Heart right ventricle (tissue), 16 donors: ENCODE data around the gene PKHD1. TPM values are rescaled to one million over a fixed set of nuclear protein-coding genes. Genes with fewer than 3 reads are reported as not detected.

Experiments
- ATAC-seq, 8 donors: fragments of 200-7000 bp; cut with Tn5 transposase; one replicate each; pipeline ENCODE4 v1.9.1; 2020; ENCODE audit warnings: mild to moderate bottlenecking in 8 of 8, moderate library complexity in 8 of 8, moderate number of reproducible peaks in 1 of 8
- DNase-seq, 2 donors: peaks; one replicate each; pipeline ENCODE4 v3.0.0-alpha.2; 2020
- H3K27ac ChIP-seq, 10 donors: fragments of 200-600 bp; sonication (generic) in 2 of 10; one replicate each; pipeline versions ENCODE4 v1.5.0 to v1.8.0; 2020 to 2022; ENCODE audit warnings: mild to moderate bottlenecking in 3 of 10
- H3K27me3 ChIP-seq, 7 donors: fragments of 200-600 bp; one replicate each; pipeline ENCODE4 v1.8.0; 2021 to 2022; ENCODE audit warnings: mild to moderate bottlenecking in 2 of 7
- H3K36me3 ChIP-seq, 9 donors: fragments of 200-600 bp; sonication (generic) in 1 of 9; one replicate each; pipeline versions ENCODE4 v1.5.0 to v1.8.0; 2020 to 2022; ENCODE audit warnings: mild to moderate bottlenecking in 2 of 9
- H3K4me1 ChIP-seq, 9 donors: fragments of 200-600 bp; sonication (generic) in 1 of 9; one replicate each; pipeline versions ENCODE4 v1.5.0 to v1.8.0; 2020 to 2022; ENCODE audit warnings: mild to moderate bottlenecking in 4 of 9
- H3K4me3 ChIP-seq, 10 donors: fragments of 200-600 bp; sonication (generic) in 2 of 10; one replicate each; pipeline versions ENCODE4 v1.5.0 to v1.8.0; 2020 to 2022; ENCODE audit warnings: mild to moderate bottlenecking in 7 of 10, moderate library complexity in 2 of 10
- H3K9me3 ChIP-seq, 11 donors: fragments of 200-600 bp in 10 of 11; sonication (generic) in 2 of 11; one replicate each; pipeline versions ENCODE4 v1.5.0 to v1.8.0; 2013 to 2022; ENCODE audit warnings: mild to moderate bottlenecking in 2 of 11, control low read depth in 1 of 11, moderate library complexity in 1 of 11
- WGBS, 2 donors: extraction: QIAGEN DNeasy Blood & Tissue Kit; methylation state at CpG; one replicate each; pipeline ENCODE4 v1.1.7; 2013; ENCODE audit warnings: inconsistent platforms in 1 of 2; 5-methylcytosine and 5-hydroxymethylcytosine counted together
- intact Hi-C, 10 donors: fragments of 100-400 bp; cut with DNase I; formaldehyde crosslinking; loops; one replicate each; pipeline versions ENCODE4 v1.11.1 to v1.14.2; 2022
- polyA plus RNA-seq, 2 donors: library from polyadenylated mRNA; stranded (reverse); fragments of 200-250 nt; gene quantifications; one replicate each; pipeline ENCODE4 v1.2.3, GENCODE V29; 2013
- total RNA-seq, 10 donors: library from RNA; stranded (reverse); fragmentation: NEBNext Ultra II Directional in 3 of 10; extraction: Animal tissue kit (Norgen Biotek cat#: 25700) in 3 of 10; gene quantifications; one replicate each; pipeline versions ENCODE4 v1.2.1 to v1.2.4, GENCODE V29; 2021 to 2023
- TF ChIP-seq, protein P1 (sequence below), 9 donors: fragments of 200-600 bp; sonication (generic) in 2 of 9; IDR thresholded peaks; one replicate each; pipeline versions ENCODE4 v1.5.0 to v1.8.0; 2021 to 2022; ENCODE audit warnings: antibody characterized with exemption in 9 of 9, mild to moderate bottlenecking in 5 of 9, moderate library complexity in 1 of 9
- donor health status: Arrhythmogenic right ventricular cardiomyopathy.
- donor health status: ischemic (EF 13 %, LVEDD 7.1; RV severe dilation, severe dysfunction).
- donor health status: healthy with polysubstance abuse.
- donor health status: DM: no; HTN: yes; CAD: no.
- donor health status: DM: no; HTN: no; CAD: no.
- donor health status: ischemic (EF 25% LVEDD 6.9; RV normal size, moderate dysfunction).
- donor health status: ischemic (EF 25% LVEDD 5.7; RV mildly dilated, moderate dysfunction).
- donor health status: healthy.
- donor health status: DM: yes; HTN: yes; CAD: no.
- donor health status: Ischemic cardiomyopathy.
- donor health status: ischemic (EF 35%, LVEDD 5.7; RV mildly dilated, moderate dysfunction).
- donor health status: nonischemic (EF 11% LVEDD 7.7; RV severe dilation, severe dysfunction).
- donor health status: DM: yes; HTN: yes; CAD: no.
- donor health status: PGD.
- donor health status: ischemic (EF 29% LVEDD 5.4; RV normal size, mild dysfunction).
- donor health status: nonischemic (EF 23%, LVEDD 6.1; RV moderate dilation, normal function).

Gene PKHD1
- total and polyA plus RNA-seq, 12 donors, result under 0.01 to 0.07 (median 0.02) TPM; not detected in 7

GRCh38 chr6:51617751-51618150, 469.7 kb downstream of the PKHD1 start:
- Histone ChIP-seq H3K9me3 (no peaks in the 10 kb centered on the region), H3K4me1 (no peaks in the 10 kb centered on the region), H3K36me3 (no peaks in the 10 kb centered on the region), H3K27ac (no peak overlapping the region), H3K4me3 (no peak overlapping the region), H3K27me3 (no peaks in the 10 kb centered on the region)
- ATAC-seq (no peak), DNase-seq (no peak)
- TF ChIP-seq, protein P1, sequence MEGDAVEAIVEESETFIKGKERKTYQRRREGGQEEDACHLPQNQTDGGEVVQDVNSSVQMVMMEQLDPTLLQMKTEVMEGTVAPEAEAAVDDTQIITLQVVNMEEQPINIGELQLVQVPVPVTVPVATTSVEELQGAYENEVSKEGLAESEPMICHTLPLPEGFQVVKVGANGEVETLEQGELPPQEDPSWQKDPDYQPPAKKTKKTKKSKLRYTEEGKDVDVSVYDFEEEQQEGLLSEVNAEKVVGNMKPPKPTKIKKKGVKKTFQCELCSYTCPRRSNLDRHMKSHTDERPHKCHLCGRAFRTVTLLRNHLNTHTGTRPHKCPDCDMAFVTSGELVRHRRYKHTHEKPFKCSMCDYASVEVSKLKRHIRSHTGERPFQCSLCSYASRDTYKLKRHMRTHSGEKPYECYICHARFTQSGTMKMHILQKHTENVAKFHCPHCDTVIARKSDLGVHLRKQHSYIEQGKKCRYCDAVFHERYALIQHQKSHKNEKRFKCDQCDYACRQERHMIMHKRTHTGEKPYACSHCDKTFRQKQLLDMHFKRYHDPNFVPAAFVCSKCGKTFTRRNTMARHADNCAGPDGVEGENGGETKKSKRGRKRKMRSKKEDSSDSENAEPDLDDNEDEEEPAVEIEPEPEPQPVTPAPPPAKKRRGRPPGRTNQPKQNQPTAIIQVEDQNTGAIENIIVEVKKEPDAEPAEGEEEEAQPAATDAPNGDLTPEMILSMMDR (IDR thresholded peaks at IDR 0.05), result no peak
- 66 to 76% methylated on average over 2 of the region's 2 CpGs for WGBS, 2 donors
- intact Hi-C loops, result no loop called here

- ATAC-seq, result no peak
- WGBS, 2 donors, result 55 to 62% methylated on average over 1 of the region's 1 CpG
- intact Hi-C loops, result no loop called here
These were observed 471.2 kb downstream of the PKHD1 start for GRCh38 chr6:51616243-51616642.

GRCh38 chr6:51614725-51615124, 472.7 kb downstream of the PKHD1 start:
- Histone ChIP-seq H3K4me1 (no peaks in the 10 kb centered on the region), H3K9me3 (no peaks in the 10 kb centered on the region), H3K36me3 (no peaks in the 10 kb centered on the region), H3K27ac (no peak overlapping the region), H3K4me3 (no peak overlapping the region), H3K27me3 (no peaks in the 10 kb centered on the region)
- DNase-seq, result no peak
- intact Hi-C loops, result loop anchor here in 1 of 10 donors (5.0 kb wide), 1 partner anchor 1013 kb away; no protein-coding TSS in a partner anchor
- TF ChIP-seq, protein P1 (IDR thresholded peaks at IDR 0.05), result no peak
- no peak for ATAC-seq

More at GRCh38 chr6:51616243-51616642, 471.2 kb downstream of the PKHD1 start:
- Histone ChIP-seq H3K27ac (no peak overlapping the region), H3K4me3 (no peak overlapping the region), H3K36me3 (no peaks in the 10 kb centered on the region), H3K4me1 (no peaks in the 10 kb centered on the region), H3K27me3 (no peaks in the 10 kb centered on the region), H3K9me3 (no peaks in the 10 kb centered on the region)
- TF ChIP-seq, protein P1 (IDR thresholded peaks at IDR 0.05), result no peak
- DNase-seq, result no peak

GRCh38 chr6:51613558-51613957, 473.9 kb downstream of the PKHD1 start:
- TF ChIP-seq, protein P1 (IDR thresholded peaks at IDR 0.05), result no peak
- 70% methylated on average over 3 of the region's 3 CpGs for WGBS, 2 donors
- intact Hi-C loops, result loop anchor here in 1 of 10 donors (5.0 kb wide), 1 partner anchor 1014 kb away; no protein-coding TSS in a partner anchor
- Histone ChIP-seq H3K36me3 (no peaks in the 10 kb centered on the region), H3K27me3 (no peaks in the 10 kb centered on the region), H3K4me1 (no peaks in the 10 kb centered on the region), H3K9me3 (no peaks in the 10 kb centered on the region), H3K27ac (no peak overlapping the region), H3K4me3 (no peak overlapping the region)
- ATAC-seq (no peak), DNase-seq (no peak)
